ENCODE measurements around the gene PPFIA3.

DNA sequence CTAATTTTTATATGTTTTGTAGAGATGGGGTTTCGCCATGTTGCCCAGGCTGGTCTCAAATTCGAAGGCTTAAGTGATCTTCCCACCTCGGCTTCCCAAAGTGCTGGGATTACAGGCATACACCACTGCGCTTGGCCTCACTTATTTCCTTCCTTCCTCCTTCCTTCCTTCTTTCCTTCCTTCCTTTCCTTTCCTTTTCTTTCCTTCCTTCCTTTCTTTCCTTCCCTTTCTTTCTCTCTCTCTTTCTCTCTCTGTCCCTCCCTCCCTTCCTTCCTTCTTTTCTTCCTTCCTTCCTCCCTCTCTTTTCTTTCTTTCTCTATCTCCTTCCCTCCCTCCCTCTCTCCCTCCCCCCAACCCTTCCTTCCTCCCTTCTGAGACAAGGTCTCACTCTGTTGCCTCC, 75.1 kb downstream of the PPFIA3 start:
- TF ChIP-seq, protein P1, sequence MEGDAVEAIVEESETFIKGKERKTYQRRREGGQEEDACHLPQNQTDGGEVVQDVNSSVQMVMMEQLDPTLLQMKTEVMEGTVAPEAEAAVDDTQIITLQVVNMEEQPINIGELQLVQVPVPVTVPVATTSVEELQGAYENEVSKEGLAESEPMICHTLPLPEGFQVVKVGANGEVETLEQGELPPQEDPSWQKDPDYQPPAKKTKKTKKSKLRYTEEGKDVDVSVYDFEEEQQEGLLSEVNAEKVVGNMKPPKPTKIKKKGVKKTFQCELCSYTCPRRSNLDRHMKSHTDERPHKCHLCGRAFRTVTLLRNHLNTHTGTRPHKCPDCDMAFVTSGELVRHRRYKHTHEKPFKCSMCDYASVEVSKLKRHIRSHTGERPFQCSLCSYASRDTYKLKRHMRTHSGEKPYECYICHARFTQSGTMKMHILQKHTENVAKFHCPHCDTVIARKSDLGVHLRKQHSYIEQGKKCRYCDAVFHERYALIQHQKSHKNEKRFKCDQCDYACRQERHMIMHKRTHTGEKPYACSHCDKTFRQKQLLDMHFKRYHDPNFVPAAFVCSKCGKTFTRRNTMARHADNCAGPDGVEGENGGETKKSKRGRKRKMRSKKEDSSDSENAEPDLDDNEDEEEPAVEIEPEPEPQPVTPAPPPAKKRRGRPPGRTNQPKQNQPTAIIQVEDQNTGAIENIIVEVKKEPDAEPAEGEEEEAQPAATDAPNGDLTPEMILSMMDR (IDR thresholded peaks at IDR 0.05; ENCODE audit: borderline replicate concordance, extremely low read depth, low read length, poor library complexity, severe bottlenecking): no peak
- no peak for TF ChIP-seq EZH2 (IDR thresholded peaks at IDR 0.05; ENCODE audit: borderline replicate concordance, low read depth, low read length, severe bottlenecking)
